ENCODE data around the gene PARP1. TPM values are rescaled to one million over a fixed set of nuclear protein-coding genes. Genes with fewer than 3 reads are reported as not detected.
"Not testable (repeated sequence)": the region's sequence is repeated elsewhere in the genome, so short reads cannot be mapped to it uniquely, and the experiment has no call there.

Gene PARP1
- total RNA-seq, 1 donor, result 34.1 TPM

- Histone ChIP-seq H3K27me3 (ENCODE audit: insufficient read depth, low read length) (no peaks in the 10 kb centered on the region), H3K4me3 (ENCODE audit: low read length) (no peak overlapping the region), H3K9me3 (ENCODE audit: low read depth, low read length) (no peaks in the 10 kb centered on the region), H3K4me1 (ENCODE audit: insufficient read depth, low read length) (no peaks in the 10 kb centered on the region)
These were observed 29.1 kb upstream of the PARP1 start for GRCh38 chr1:226436855-226437491.

DNA sequence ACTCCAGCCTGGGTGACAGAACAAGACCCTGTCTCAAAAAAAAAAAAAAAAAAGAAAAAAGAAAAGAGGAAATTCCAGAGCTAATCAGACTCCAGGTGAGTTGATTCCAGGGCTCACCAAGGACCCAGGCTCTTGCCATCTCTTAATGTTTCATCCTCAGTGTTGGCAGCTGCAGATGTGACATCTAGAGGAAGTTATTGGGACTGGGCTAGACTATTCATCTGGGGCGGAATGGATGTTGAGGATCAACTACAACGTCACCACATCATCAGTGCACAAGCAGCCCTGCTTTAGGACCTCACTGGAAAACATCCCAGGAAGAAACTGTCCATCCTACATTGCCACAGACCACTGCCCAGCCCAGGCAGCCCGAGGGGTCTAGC is 28.6 kb upstream of the PARP1 start:
- no peak overlapping the region for H3K4me3 ChIP-seq (ENCODE audit: low read length)
- H3K4me1 ChIP-seq (ENCODE audit: insufficient read depth, low read length), result no peaks in the 10 kb centered on the region
- no peaks in the 10 kb centered on the region for H3K9me3 ChIP-seq (ENCODE audit: low read depth, low read length)
- no peaks in the 10 kb centered on the region for H3K27me3 ChIP-seq (ENCODE audit: insufficient read depth, low read length)

DNA sequence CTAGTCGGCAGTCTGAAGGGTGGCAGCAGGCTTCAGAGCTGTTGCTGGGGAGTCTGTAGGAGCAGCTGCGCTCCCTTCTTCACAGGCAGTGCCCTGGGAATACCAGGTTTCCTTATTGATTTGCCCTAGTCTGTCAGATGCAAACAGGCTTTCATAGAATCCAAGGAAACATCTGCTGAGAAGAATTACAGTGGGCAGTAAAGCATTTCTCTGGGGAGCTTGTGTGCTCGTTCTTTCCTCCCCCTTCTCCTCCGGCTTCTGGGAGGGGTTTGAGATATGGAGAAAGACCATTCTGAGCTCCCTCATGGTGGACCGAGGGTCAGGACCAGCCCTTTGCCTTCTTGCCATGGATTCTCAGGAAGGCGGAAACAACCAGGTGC is 25.4 kb upstream of the PARP1 start:
- Histone ChIP-seq H3K27me3 (ENCODE audit: insufficient read depth, low read length) (no peaks in the 10 kb centered on the region), H3K9me3 (ENCODE audit: low read depth, low read length) (no peaks in the 10 kb centered on the region), H3K4me3 (ENCODE audit: low read length) (no peak overlapping the region), H3K4me1 (ENCODE audit: insufficient read depth, low read length) (no peaks in the 10 kb centered on the region)

DNA sequence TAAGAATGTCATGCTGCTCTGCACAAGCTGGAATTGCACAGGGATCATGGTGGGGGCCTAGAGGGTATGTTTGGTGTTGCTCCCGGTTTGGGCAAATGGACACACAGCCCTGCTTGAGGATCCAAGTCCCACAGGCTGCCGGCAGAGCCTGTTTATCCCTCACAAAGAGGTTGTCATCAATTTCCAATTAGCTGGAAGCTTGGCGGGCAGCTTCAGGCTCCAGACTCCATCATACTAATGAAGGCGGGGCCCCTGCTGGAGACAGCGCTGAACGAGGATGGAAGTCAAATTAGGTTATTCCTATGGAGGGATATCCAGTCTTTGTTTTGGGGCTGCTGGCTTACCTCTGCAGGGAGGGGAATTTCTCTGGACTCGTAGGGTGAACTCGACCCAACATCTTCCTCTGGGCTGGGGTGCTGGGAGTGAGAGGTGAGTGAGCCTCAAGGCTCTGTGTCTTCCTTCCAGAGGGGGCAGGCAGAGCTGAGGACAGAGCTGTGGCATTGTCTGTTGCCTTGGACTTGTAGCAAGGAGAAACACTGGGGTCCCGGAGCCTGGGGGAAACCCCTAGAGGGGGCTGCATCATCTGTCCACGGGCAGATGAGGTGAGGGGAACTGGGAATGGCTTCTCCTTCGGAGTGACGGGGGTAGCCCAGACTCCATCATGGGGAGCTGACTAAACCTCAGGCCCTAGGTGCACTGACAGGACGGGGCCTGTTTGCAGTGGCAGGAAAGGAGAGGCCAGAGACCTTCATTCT is 24.9 kb upstream of the PARP1 start:
- Histone ChIP-seq H3K4me1 (ENCODE audit: insufficient read depth, low read length) (no peaks in the 10 kb centered on the region), H3K4me3 (ENCODE audit: low read length) (no peak overlapping the region), H3K27me3 (ENCODE audit: insufficient read depth, low read length) (no peaks in the 10 kb centered on the region), H3K9me3 (ENCODE audit: low read depth, low read length) (no peaks in the 10 kb centered on the region)

GRCh38 chr1:226431898-226432297 is 24.0 kb upstream of the PARP1 start:
- H3K9me3 ChIP-seq (ENCODE audit: low read depth, low read length); H3K4me1 ChIP-seq (ENCODE audit: insufficient read depth, low read length); H3K27me3 ChIP-seq (ENCODE audit: insufficient read depth, low read length); H3K4me3 ChIP-seq (ENCODE audit: low read length): not testable (repeated sequence)

DNA sequence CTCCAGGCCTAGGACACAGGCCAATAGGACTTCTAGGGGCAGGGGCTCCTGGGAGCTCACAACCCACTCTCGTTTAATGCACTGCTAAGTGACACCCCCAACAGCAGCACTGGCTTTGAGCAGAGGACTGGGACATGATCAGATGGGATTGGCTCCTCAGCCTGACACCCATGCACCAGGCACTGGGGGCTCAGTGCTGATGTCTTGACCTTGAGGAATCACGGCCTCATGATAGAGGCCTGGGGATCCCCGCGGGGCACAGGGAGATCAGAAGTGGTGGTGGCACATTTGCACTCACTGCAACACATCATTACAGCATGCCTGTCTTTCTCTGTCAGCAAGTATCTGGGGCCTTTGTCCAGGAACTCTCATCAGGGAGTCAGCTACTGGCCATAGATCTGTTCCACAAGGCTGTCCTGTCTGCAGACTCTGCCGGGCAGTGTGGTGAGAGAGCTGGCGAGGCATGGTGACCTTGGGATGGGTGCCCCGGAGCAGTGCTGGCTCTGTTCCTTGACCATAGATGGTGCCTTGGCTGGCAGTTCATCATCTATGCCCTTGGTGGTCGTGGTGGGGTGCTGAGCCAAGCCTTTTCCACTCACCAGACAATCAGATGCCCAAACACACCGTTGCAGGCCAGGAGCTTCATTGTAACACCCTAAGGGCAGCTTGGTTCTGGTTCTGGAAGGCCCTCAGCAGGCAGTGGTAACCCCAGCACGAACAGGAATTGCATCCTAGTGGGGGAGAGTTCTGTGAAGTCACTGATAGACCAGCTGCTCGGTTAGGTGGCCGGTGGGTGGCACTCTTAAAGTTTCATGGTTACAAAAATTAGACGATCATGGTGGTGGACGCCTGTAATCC is 22.2 kb upstream of the PARP1 start:
- Histone ChIP-seq H3K4me3 (ENCODE audit: low read length) (no peak overlapping the region), H3K9me3 (ENCODE audit: low read depth, low read length) (no peaks in the 10 kb centered on the region), H3K27me3 (ENCODE audit: insufficient read depth, low read length) (peaks cover 1% of the 10 kb centered on the region), H3K4me1 (ENCODE audit: insufficient read depth, low read length) (peaks cover 5% of the 10 kb centered on the region)

DNA sequence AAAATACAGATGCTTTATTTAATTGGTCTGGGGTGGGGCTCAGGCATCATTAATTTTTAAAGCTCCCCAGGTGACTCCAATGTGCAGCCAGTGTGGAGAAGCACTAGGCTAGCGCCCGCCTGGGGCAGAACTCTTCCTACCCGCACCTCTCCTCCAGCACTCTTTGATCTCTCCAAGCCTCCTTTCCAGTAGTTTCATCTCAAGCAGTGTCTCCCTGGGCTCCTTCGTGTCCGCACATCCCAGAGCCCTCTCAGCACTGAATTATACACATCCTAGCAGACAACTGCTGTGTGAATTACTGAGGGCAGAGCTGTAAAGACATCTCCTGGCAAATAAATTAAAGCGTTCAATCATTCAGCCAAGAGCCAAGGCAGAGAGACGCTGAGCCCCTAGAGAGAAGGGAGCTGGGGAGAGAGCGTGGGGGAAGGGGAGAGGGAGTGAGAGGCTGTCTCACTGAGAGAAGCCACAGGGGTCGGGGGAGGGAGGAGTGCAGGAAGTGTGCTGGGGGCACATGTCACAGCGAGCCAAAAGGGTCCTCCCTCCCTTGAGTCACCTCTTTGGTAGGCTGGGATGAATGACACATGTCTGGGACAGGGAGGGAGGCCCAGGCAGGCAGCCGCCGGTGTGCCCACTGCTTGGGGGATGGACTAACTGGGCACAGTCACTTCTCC is 21.0 kb upstream of the PARP1 start:
- Histone ChIP-seq H3K4me3 (ENCODE audit: low read length) (no peak overlapping the region), H3K9me3 (ENCODE audit: low read depth, low read length) (no peaks in the 10 kb centered on the region), H3K4me1 (ENCODE audit: insufficient read depth, low read length) (peaks cover 10% of the 10 kb centered on the region), H3K27me3 (ENCODE audit: insufficient read depth, low read length) (peaks cover 3% of the 10 kb centered on the region)

GRCh38 chr1:226428348-226428747 is 20.5 kb upstream of the PARP1 start:
- H3K4me1 ChIP-seq (ENCODE audit: insufficient read depth, low read length), result peaks cover 10% of the 10 kb centered on the region
- H3K27me3 ChIP-seq (ENCODE audit: insufficient read depth, low read length), result peaks cover 3% of the 10 kb centered on the region
- H3K4me3 ChIP-seq (ENCODE audit: low read length), result no peak overlapping the region
- H3K9me3 ChIP-seq (ENCODE audit: low read depth, low read length), result no peaks in the 10 kb centered on the region

GRCh38 chr1:226427131-226427530 is 19.2 kb upstream of the PARP1 start:
- H3K4me3 ChIP-seq (ENCODE audit: low read length), result no peak overlapping the region
- no peaks in the 10 kb centered on the region for H3K9me3 ChIP-seq (ENCODE audit: low read depth, low read length)
- peaks cover 3% of the 10 kb centered on the region for H3K27me3 ChIP-seq (ENCODE audit: insufficient read depth, low read length)
- peaks cover 10% of the 10 kb centered on the region for H3K4me1 ChIP-seq (ENCODE audit: insufficient read depth, low read length)

DNA sequence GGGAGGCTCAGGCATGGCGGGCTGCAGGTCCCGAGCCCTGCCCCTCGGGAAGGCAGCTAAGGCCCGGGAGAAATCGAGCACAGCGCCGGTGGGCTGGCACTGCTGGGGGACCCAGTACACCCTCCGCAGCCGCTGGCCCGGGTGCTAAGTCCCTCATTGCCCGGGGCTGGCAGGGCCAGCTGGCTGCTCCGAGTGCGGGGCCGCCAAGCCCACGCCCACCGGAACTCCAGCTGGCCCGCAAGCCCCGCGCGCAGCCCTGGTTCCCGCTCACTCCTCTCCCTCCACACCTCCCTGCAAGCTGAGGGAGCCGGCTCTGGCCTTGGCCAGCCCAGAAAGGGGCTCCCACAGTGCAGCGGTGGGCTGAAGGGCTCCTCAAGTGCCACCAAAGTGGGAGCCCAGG is 18.5 kb upstream of the PARP1 start:
- H3K4me1 ChIP-seq (ENCODE audit: insufficient read depth, low read length), result peaks cover 10% of the 10 kb centered on the region
- H3K9me3 ChIP-seq (ENCODE audit: low read depth, low read length); H3K4me3 ChIP-seq (ENCODE audit: low read length); H3K27me3 ChIP-seq (ENCODE audit: insufficient read depth, low read length): not testable (repeated sequence)

- peak overlapping the region; percentile 15 for H3K4me3 ChIP-seq (ENCODE audit: low read length)
- H3K27me3 ChIP-seq (ENCODE audit: insufficient read depth, low read length), result peaks cover 3% of the 10 kb centered on the region
- H3K4me1 ChIP-seq (ENCODE audit: insufficient read depth, low read length), result peaks cover 10% of the 10 kb centered on the region
- no peaks in the 10 kb centered on the region for H3K9me3 ChIP-seq (ENCODE audit: low read depth, low read length)
These were observed 17.6 kb upstream of the PARP1 start for GRCh38 chr1:226425431-226426031.

DNA sequence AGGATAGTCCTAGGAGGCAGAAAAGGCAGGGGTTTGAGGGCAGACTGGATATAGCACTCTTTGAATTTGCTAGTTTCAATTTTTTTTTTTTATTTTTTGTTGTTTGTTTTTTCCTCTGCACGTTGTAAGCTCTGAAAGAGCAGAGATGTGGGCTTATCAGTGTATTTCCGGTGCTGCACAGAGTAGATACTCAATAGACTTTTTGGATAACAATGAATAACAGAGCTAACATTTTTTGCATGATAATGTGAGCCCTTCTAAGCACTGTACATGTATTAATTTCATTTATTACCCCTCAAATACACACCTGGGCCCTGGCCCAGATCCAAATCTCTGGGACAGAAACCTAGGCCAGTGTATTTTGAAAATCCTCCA is 17.1 kb upstream of the PARP1 start:
- H3K27me3 ChIP-seq (ENCODE audit: insufficient read depth, low read length), result peaks cover 3% of the 10 kb centered on the region
- H3K9me3 ChIP-seq (ENCODE audit: low read depth, low read length), result no peaks in the 10 kb centered on the region
- peak overlapping the region; percentile 15 for H3K4me3 ChIP-seq (ENCODE audit: low read length)
- peaks cover 10% of the 10 kb centered on the region for H3K4me1 ChIP-seq (ENCODE audit: insufficient read depth, low read length)

DNA sequence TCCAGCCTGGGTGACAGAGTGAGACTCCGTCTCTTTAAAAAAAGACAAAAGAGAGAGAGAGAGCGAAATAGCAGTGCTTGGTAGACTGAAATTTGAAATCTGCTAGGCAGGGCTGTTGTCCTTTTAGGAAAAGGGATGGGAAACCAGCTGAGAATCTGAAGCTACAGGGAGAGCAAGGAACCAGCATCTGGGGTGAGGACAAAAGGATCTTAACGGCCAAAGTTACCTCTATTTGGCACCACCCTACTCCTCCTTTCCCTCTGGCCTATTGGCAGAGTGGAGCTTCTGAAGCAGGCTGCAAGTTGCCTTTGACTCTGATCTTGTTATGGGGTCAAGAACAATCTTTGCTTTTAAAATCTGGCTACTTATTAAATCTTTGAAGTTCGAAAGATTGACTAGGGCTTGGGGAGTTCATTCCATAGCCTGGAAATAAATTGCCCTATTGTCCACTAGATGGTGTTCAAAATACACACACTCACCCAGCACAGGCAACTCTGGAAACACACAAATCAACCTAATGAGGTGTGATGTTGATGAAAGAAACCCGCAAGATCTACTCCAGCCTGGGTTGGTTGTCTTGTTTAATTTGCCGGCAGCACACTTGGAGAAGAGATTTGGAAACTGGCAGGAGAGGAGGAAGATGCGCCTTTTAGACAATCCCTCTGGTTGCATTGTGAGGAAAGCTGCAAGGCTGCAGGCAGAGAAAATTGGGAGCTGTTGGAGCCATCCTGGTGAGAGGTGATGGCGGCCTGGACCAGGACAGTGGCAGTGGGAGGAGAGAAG is 16.5 kb upstream of the PARP1 start:
- Histone ChIP-seq H3K4me1 (ENCODE audit: insufficient read depth, low read length) (peaks cover 10% of the 10 kb centered on the region), H3K9me3 (ENCODE audit: low read depth, low read length) (no peaks in the 10 kb centered on the region), H3K4me3 (ENCODE audit: low read length) (no peak overlapping the region), H3K27me3 (ENCODE audit: insufficient read depth, low read length) (peaks cover 3% of the 10 kb centered on the region)

- H3K9me3 ChIP-seq (ENCODE audit: low read depth, low read length), result no peaks in the 10 kb centered on the region
- peaks cover 10% of the 10 kb centered on the region for H3K4me1 ChIP-seq (ENCODE audit: insufficient read depth, low read length)
- H3K27me3 ChIP-seq (ENCODE audit: insufficient read depth, low read length), result peaks cover 3% of the 10 kb centered on the region
- H3K4me3 ChIP-seq (ENCODE audit: low read length), result no peak overlapping the region
These were observed 14.6 kb upstream of the PARP1 start for GRCh38 chr1:226422478-226422877.

All from mononuclear cell (primary cell).